Thyroid gland (tissue), 4 donors: Measurements from ENCODE around the gene SUPT3H. TPM values are rescaled to one million over a fixed set of nuclear protein-coding genes. Genes with fewer than 3 reads are reported as not detected.

ENCODE experiments used
- DNase-seq, 2 donors: peaks; one replicate each; pipeline ENCODE4 v3.0.0-alpha.2; 2019
- H3K27ac ChIP-seq, 3 donors: fragments of 200-600 bp; sonication (generic); 1 replicate in 2 of 3; 2 replicates in 1 of 3; pipeline ENCODE4 v1.5.1; 2016 to 2019; ENCODE audit warnings: mild to moderate bottlenecking in 1 of 3, moderate library complexity in 1 of 3
- H3K27me3 ChIP-seq: fragments of 200-600 bp; sonication (generic); one replicate; pipeline ENCODE4 v1.5.1; 2019
- H3K36me3 ChIP-seq, 2 donors: fragments of 200-600 bp; sonication (generic); one replicate each; pipeline ENCODE4 v1.5.1; 2016 to 2019
- H3K4me1 ChIP-seq, 2 donors: fragments of 200-600 bp; sonication (generic); one replicate each; pipeline ENCODE4 v1.5.1; 2017 to 2019
- H3K4me3 ChIP-seq, 3 donors: fragments of 200-600 bp; sonication (generic); replicated peaks in 1 of 3; 1 replicate in 2 of 3; 2 replicates in 1 of 3; pipeline ENCODE4 v1.5.1; 2016; ENCODE audit warnings: mild to moderate bottlenecking in 1 of 3
- H3K9me3 ChIP-seq: fragments of 200-600 bp; sonication (generic); one replicate; pipeline ENCODE4 v1.5.1; 2017
- CTCF ChIP-seq, 6 experiments: fragments of 200-600 bp in 3 of 6; fragments of 450-650 bp in 3 of 6; sonication (generic) in 3 of 6; IDR thresholded peaks; one replicate each; pipeline ENCODE4 v1.5.1; 2016 to 2019; ENCODE audit warnings: antibody characterized with exemption in 6 of 6, mild to moderate bottlenecking in 2 of 6, inconsistent platforms in 1 of 6, moderate library complexity in 1 of 6
- POLR2A ChIP-seq, 2 donors: fragments of 450-650 bp; IDR thresholded peaks; one replicate each; pipeline ENCODE4 v1.6.1; 2017; ENCODE audit warnings: antibody characterized with exemption in 2 of 2, mild to moderate bottlenecking in 2 of 2, moderate library complexity in 1 of 2
- WGBS, 2 donors: methylation state at CpG; one replicate each; pipeline ENCODE4 v1.1.5; 2017; 5-methylcytosine and 5-hydroxymethylcytosine counted together
- intact Hi-C: fragments of 100-400 bp; cut with DNase I; formaldehyde crosslinking; loops from one replicate; pipeline ENCODE4 v1.15.1; 2023
- total RNA-seq, 4 donors: library from RNA; depleted of rRNA; stranded (reverse); fragments of >200 nt; gene quantifications; one replicate each; pipeline ENCODE4 v1.2.3, GENCODE V29; 2016

SUPT3H gene
- total RNA-seq, 4 donors from 2014 or later, result 9.8 to 21.6 (median 11.1) TPM

DNA sequence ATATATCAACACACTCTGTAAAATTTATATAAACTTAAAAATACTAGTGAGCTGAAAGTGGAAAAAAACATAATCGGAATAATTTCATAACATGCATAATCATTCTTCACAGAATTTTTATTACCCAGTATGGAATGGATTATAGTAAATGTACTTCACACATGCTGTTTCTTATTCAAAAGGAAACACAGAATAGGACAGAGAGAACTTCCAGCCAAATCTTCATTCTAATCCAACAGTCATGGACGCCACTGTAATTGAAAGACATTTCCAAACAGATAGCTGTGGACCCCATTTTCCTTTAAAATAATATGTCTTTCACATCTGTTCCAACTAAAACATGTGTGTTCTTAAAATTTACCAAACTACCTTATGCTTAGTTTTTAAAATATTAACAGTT, 176.2 kb downstream of the SUPT3H start:
- WGBS, 2 donors, result 94 to 96% methylated on average over 2 of the region's 2 CpGs
- no peak for DNase-seq
- intact Hi-C loops, result no loop called here
- Histone ChIP-seq H3K27ac (no peak overlapping the region), H3K36me3 (no peaks in the 10 kb centered on the region), H3K9me3 (no peaks in the 10 kb centered on the region), H3K27me3 (no peaks in the 10 kb centered on the region), H3K4me3 (no peak overlapping the region), H3K4me1 (no peaks in the 10 kb centered on the region)
- TF ChIP-seq CTCF (IDR thresholded peaks at IDR 0.05), result no peak

DNA sequence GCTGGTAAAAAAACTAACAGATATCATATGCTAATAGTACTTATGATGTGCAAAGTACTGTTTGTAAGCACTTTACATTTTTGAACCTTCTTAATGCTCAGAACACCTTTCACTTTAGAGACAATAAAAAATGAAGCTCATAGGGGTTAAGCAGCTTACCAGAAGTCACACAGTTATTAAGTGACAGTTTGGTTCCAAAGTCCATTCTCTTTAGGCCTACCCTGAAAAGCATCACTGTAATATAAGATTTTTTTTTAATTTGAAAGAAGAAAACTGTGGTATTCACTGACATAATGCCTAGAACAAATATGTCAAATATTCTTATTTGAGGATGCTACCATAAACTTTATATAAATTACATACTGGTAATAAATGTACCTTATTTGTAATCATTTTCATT, 177.2 kb downstream of the SUPT3H start:
- no peak overlapping the region for H3K27ac ChIP-seq
- intact Hi-C loops, result no loop called here
- H3K27me3 ChIP-seq, result no peaks in the 10 kb centered on the region
- no peaks in the 10 kb centered on the region for H3K36me3 ChIP-seq
- H3K4me1 ChIP-seq, result no peaks in the 10 kb centered on the region
- no peaks in the 10 kb centered on the region for H3K9me3 ChIP-seq
- TF ChIP-seq POLR2A (IDR thresholded peaks at IDR 0.05) (no peak), CTCF (IDR thresholded peaks at IDR 0.05) (no peak)
- no peak overlapping the region for H3K4me3 ChIP-seq
- DNase-seq, result no peak

- TF ChIP-seq CTCF (IDR thresholded peaks at IDR 0.05) (no peak), POLR2A (IDR thresholded peaks at IDR 0.05) (no peak)
- Histone ChIP-seq H3K9me3 (no peaks in the 10 kb centered on the region), H3K36me3 (no peaks in the 10 kb centered on the region), H3K4me1 (no peaks in the 10 kb centered on the region), H3K4me3 (no peak overlapping the region), H3K27me3 (no peaks in the 10 kb centered on the region), H3K27ac (no peak overlapping the region)
- intact Hi-C loops, result no loop called here
- DNase-seq, result no peak
These were observed 178.2 kb downstream of the SUPT3H start for GRCh38 chr6:45199554-45199953.

DNA sequence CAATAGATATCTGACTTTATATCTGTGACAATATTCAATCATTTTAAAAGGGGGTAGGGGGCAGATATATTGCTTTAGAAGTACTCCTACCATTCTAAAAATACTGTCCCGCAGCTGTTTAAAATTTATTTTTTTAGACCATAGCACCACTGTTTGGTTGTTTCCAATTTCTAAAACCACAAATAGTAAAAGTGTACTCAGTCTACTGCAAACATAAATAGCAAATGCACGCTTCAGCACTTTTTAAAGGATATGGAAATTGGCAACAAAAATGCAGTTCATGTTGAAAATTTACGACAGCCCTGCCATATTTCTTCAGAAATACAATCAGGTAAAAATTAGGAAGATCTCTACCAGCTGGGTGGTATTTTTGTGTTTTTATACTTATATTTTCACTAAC, 181.6 kb downstream of the SUPT3H start:
- Histone ChIP-seq H3K36me3 (no peaks in the 10 kb centered on the region), H3K4me3 (no peak overlapping the region), H3K4me1 (no peaks in the 10 kb centered on the region), H3K9me3 (no peaks in the 10 kb centered on the region), H3K27me3 (no peaks in the 10 kb centered on the region), H3K27ac (no peak overlapping the region)
- WGBS, 2 donors, result 38 to 41% methylated on average over 3 of the region's 3 CpGs
- DNase-seq, result no peak
- TF ChIP-seq CTCF (IDR thresholded peaks at IDR 0.05) (no peak), POLR2A (IDR thresholded peaks at IDR 0.05) (no peak)
- intact Hi-C loops, result no loop called here

- TF ChIP-seq CTCF (IDR thresholded peaks at IDR 0.05) (no peak), POLR2A (IDR thresholded peaks at IDR 0.05) (no peak)
- DNase-seq, result no peak
- intact Hi-C loops, result no loop called here
- no peak overlapping the region for H3K4me3 ChIP-seq
- H3K36me3 ChIP-seq, result no peaks in the 10 kb centered on the region
- H3K4me1 ChIP-seq, result no peaks in the 10 kb centered on the region
- H3K27me3 ChIP-seq, result no peaks in the 10 kb centered on the region
- H3K27ac ChIP-seq, result no peak overlapping the region
- 90 to 93% methylated on average over 1 of the region's 1 CpG for WGBS, 2 donors
- no peaks in the 10 kb centered on the region for H3K9me3 ChIP-seq
These were observed 182.6 kb downstream of the SUPT3H start for GRCh38 chr6:45195137-45195536.
